GM23338 (cell line): ENCODE results near the gene TAOK2. TPM values are rescaled to one million over a fixed set of nuclear protein-coding genes. Genes with fewer than 3 reads are reported as not detected.

Experiments
- ATAC-seq: fragments of 200-7000 bp; cut with Tn5 transposase; 3 replicates; pipeline ENCODE4 v1.9.1; 2020
- DNase-seq: peaks from one replicate; pipeline ENCODE4 v3.0.0-alpha.2; 2015; ENCODE audit warnings: low spot score
- H2AFZ ChIP-seq: fragments of 200-600 bp; sonication (generic); 2 replicates; pipeline ENCODE4 v1.8.0; 2016; ENCODE audit warnings: antibody characterized with exemption, mild to moderate bottlenecking, moderate library complexity
- H3F3A ChIP-seq: fragments of 200-600 bp; sonication (generic); replicated peaks from 2 replicates; pipeline ENCODE4 v1.8.0; 2017; ENCODE audit warnings: antibody characterized with exemption, mixed run types, low read depth
- H3K27ac ChIP-seq: fragments of 200-600 bp; sonication (generic); 2 replicates; pipeline ENCODE4 v1.6.1; 2016; ENCODE audit warnings: low read depth
- H3K27me3 ChIP-seq: fragments of 200-600 bp; sonication (generic); 2 replicates; pipeline ENCODE4 v1.8.0; 2016; ENCODE audit warnings: mild to moderate bottlenecking, mixed run types, moderate library complexity; ENCODE audit not compliant: insufficient read depth
- H3K36me3 ChIP-seq: fragments of 200-600 bp; sonication (generic); 2 replicates; pipeline ENCODE4 v1.8.0; 2016; ENCODE audit warnings: mild to moderate bottlenecking; ENCODE audit not compliant: insufficient read depth
- H3K4me1 ChIP-seq: fragments of 200-600 bp; sonication (generic); 2 replicates; pipeline ENCODE4 v1.8.0; 2016; ENCODE audit warnings: mild to moderate bottlenecking, moderate library complexity; ENCODE audit not compliant: insufficient read depth
- H3K4me2 ChIP-seq: fragments of 200-600 bp; sonication (generic); 2 replicates; pipeline ENCODE4 v1.7.1; 2017; ENCODE audit warnings: mixed run types
- H3K4me3 ChIP-seq: fragments of 200-600 bp; sonication (generic); 2 replicates; pipeline ENCODE4 v1.6.1; 2016; ENCODE audit warnings: mixed run types
- H3K79me2 ChIP-seq: fragments of 200-600 bp; sonication (generic); replicated peaks from 2 replicates; pipeline ENCODE4 v1.8.0; 2017; ENCODE audit warnings: mild to moderate bottlenecking; ENCODE audit not compliant: insufficient read depth
- H3K9me2 ChIP-seq: fragments of 200-600 bp; sonication (generic); 2 replicates; pipeline ENCODE4 v1.8.0; 2017; ENCODE audit not compliant: insufficient read depth
- H4K20me1 ChIP-seq: fragments of 200-600 bp; sonication (generic); replicated peaks from 2 replicates; pipeline ENCODE4 v1.8.0; 2017; ENCODE audit warnings: mild to moderate bottlenecking; ENCODE audit not compliant: insufficient read depth
- H3K27ac Mint-ChIP-seq: 2 replicates; pipeline ENCODE4 v1.8.0; 2020; ENCODE audit warnings: inconsistent platforms, mild to moderate bottlenecking, moderate library complexity, mixed read lengths
- H3K27me3 Mint-ChIP-seq: 3 replicates; pipeline ENCODE4 v1.8.0; 2022; ENCODE audit warnings: low read depth, mild to moderate bottlenecking, moderate library complexity, mixed read lengths, inconsistent platforms; ENCODE audit not compliant: insufficient read depth, poor library complexity
- H3K36me3 Mint-ChIP-seq: 3 replicates; pipeline ENCODE4 v1.8.0; 2021; ENCODE audit warnings: low read depth, mild to moderate bottlenecking, inconsistent platforms, moderate library complexity, mixed read lengths
- H3K4me1 Mint-ChIP-seq: 3 replicates; pipeline ENCODE4 v1.8.0; 2020; ENCODE audit warnings: mild to moderate bottlenecking, inconsistent platforms, mixed read lengths
- H3K4me3 Mint-ChIP-seq: 3 replicates; pipeline ENCODE4 v1.8.0; 2021; ENCODE audit warnings: moderate library complexity, mild to moderate bottlenecking, inconsistent platforms, mixed read lengths
- H3K9me3 Mint-ChIP-seq: 3 replicates; pipeline ENCODE4 v1.8.0; 2020; ENCODE audit warnings: moderate library complexity, mild to moderate bottlenecking, inconsistent platforms, mixed read lengths
- CREB1 ChIP-seq: fragments of 250-450 bp; sonication (Bioruptor Pico); IDR thresholded peaks from 2 replicates; pipeline ENCODE4 v1.5.0; 2020; ENCODE audit warnings: low read depth, mild to moderate bottlenecking, moderate library complexity
- CTCF ChIP-seq, 2 experiments: fragments of 200-600 bp in 1 of 2; sonication (generic) in 1 of 2; conservative IDR thresholded peaks; 2 replicates each; pipeline versions ENCODE4 v1.5.1 to v1.6.1; 2016 to 2017; ENCODE audit warnings: antibody characterized with exemption in 2 of 2, low read depth in 2 of 2, mild to moderate bottlenecking in 2 of 2, moderate library complexity in 1 of 2
- ETS1 ChIP-seq: IDR thresholded peaks from 2 replicates; pipeline ENCODE4 v1.6.1; 2016; ENCODE audit warnings: antibody characterized with exemption
- EZH2 ChIP-seq: fragments of 200-600 bp; sonication (generic); IDR thresholded peaks from one replicate; pipeline ENCODE4 v1.8.0; 2017; ENCODE audit warnings: antibody characterized with exemption, mild to moderate bottlenecking, low read depth; ENCODE audit not compliant: unreplicated experiment
- EZH2phosphoT487 ChIP-seq: fragments of 200-600 bp; sonication (generic); IDR thresholded peaks from one replicate; pipeline ENCODE4 v1.8.1; 2018; ENCODE audit warnings: antibody characterized with exemption; ENCODE audit not compliant: unreplicated experiment
- JUNB ChIP-seq: IDR thresholded peaks from one replicate; pipeline ENCODE4 v1.6.1; 2016; ENCODE audit warnings: antibody characterized with exemption; ENCODE audit not compliant: unreplicated experiment
- NANOG ChIP-seq: IDR thresholded peaks from 2 replicates; pipeline ENCODE4 v1.6.1; 2016; ENCODE audit warnings: antibody characterized with exemption, borderline replicate concordance
- POLR2AphosphoS5 ChIP-seq: IDR thresholded peaks from 2 replicates; pipeline ENCODE4 v1.6.1; 2016; ENCODE audit warnings: antibody characterized with exemption, low read depth
- REST ChIP-seq: IDR thresholded peaks from one replicate; pipeline ENCODE4 v1.6.1; 2018; ENCODE audit warnings: antibody characterized with exemption; ENCODE audit not compliant: unreplicated experiment
- STAT1 ChIP-seq: IDR thresholded peaks from one replicate; pipeline ENCODE4 v1.6.1; 2016; ENCODE audit warnings: antibody characterized with exemption; ENCODE audit not compliant: unreplicated experiment
- ZNF114 ChIP-seq: fragments of 250-450 bp; sonication (Bioruptor Pico); IDR thresholded peaks from 2 replicates; pipeline ENCODE4 v1.5.0; 2020; ENCODE audit warnings: mild to moderate bottlenecking, moderate library complexity
- ZNF331 ChIP-seq: fragments of 250-450 bp; sonication (Bioruptor Pico); IDR thresholded peaks from 2 replicates; pipeline ENCODE4 v1.5.0; 2020; ENCODE audit warnings: low read depth, mild to moderate bottlenecking, moderate library complexity
- polyA plus RNA-seq: library from polyadenylated mRNA; unstranded; fragments of >200 nt; fragmentation: Nextera tagmentation; extraction: Ambion mirVana; gene quantifications from 2 replicates; pipeline ENCODE4 v1.2.1, GENCODE V29; 2016
- total RNA-seq: library from RNA; depleted of rRNA; stranded (reverse); fragments of >200 nt; shearing (Covaris generic); gene quantifications from 2 replicates; pipeline ENCODE4 v1.2.3, GENCODE V29; 2014
- TF ChIP-seq, protein P1 (sequence below): fragments of 250-450 bp; sonication (Bioruptor Pico); IDR thresholded peaks from 2 replicates; pipeline ENCODE4 v1.5.0; 2020; ENCODE audit warnings: mild to moderate bottlenecking, moderate library complexity

Gene TAOK2
- total and polyA plus RNA-seq, 2 experiments from 2014 or later = 8.8 to 45.2 TPM

DNA sequence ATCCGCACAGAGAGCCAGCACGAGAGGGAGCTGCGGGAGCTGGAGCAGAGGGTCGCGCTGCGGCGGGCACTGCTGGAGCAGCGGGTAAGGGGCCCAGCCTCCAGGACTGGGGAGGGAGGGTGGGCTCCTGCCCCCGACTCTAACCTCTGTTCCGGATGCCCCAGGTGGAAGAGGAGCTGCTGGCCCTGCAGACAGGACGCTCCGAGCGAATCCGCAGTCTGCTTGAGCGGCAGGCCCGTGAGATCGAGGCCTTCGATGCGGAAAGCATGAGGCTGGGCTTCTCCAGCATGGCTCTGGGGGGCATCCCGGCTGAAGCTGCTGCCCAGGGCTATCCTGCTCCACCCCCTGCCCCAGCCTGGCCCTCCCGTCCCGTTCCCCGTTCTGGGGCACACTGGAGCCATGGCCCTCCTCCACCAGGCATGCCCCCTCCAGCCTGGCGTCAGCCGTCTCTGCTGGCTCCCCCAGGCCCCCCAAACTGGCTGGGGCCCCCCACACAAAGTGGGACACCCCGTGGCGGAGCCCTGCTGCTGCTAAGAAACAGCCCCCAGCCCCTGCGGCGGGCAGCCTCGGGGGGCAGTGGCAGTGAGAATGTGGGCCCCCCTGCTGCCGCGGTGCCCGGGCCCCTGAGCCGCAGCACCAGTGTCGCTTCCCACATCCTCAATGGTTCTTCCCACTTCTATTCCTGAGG is 17.4 kb downstream of the TAOK2 start:
- H3K27me3 Mint-ChIP-seq = peaks cover 13% of the 10 kb centered on the region
- no peaks in the 10 kb centered on the region; the same call in 2 of the 3 replicates for H3K9me3 Mint-ChIP-seq
- H3K36me3 Mint-ChIP-seq = peaks cover 48% of the 10 kb centered on the region
- Histone ChIP-seq H3K27me3 (no peaks in the 10 kb centered on the region), H3K27ac (no peak overlapping the region), H3K36me3 (peaks cover 4% of the 10 kb centered on the region; the same call in 1 of the 2 replicates), H2AFZ (no peak overlapping the region), H3K79me2 (no peaks in the 10 kb centered on the region), H3K4me2 (no peak overlapping the region), H3K9me2 (no peaks in the 10 kb centered on the region), H3K4me1 (peaks cover 7% of the 10 kb centered on the region; the same call in 1 of the 2 replicates), H4K20me1 (no peaks in the 10 kb centered on the region; the same call in 1 of the 2 replicates), H3K4me3 (no peak overlapping the region), H3F3A (peaks cover 11% of the 10 kb centered on the region)
- TF ChIP-seq POLR2AphosphoS5 (no peak), NANOG (no peak), CTCF (conservative IDR thresholded peaks at IDR 0.05; ENCODE audit: low read depth in 2 of 2) (no peak), ZNF114 (CRISPR knock-in tag) (no peak), ZNF331 (CRISPR knock-in tag) (no peak), EZH2phosphoT487 (no peak), REST (no peak), CREB1 (no peak), ETS1 (no peak), STAT1 (no peak), JUNB (no peak), EZH2 (no peak)
- TF ChIP-seq, protein P1, sequence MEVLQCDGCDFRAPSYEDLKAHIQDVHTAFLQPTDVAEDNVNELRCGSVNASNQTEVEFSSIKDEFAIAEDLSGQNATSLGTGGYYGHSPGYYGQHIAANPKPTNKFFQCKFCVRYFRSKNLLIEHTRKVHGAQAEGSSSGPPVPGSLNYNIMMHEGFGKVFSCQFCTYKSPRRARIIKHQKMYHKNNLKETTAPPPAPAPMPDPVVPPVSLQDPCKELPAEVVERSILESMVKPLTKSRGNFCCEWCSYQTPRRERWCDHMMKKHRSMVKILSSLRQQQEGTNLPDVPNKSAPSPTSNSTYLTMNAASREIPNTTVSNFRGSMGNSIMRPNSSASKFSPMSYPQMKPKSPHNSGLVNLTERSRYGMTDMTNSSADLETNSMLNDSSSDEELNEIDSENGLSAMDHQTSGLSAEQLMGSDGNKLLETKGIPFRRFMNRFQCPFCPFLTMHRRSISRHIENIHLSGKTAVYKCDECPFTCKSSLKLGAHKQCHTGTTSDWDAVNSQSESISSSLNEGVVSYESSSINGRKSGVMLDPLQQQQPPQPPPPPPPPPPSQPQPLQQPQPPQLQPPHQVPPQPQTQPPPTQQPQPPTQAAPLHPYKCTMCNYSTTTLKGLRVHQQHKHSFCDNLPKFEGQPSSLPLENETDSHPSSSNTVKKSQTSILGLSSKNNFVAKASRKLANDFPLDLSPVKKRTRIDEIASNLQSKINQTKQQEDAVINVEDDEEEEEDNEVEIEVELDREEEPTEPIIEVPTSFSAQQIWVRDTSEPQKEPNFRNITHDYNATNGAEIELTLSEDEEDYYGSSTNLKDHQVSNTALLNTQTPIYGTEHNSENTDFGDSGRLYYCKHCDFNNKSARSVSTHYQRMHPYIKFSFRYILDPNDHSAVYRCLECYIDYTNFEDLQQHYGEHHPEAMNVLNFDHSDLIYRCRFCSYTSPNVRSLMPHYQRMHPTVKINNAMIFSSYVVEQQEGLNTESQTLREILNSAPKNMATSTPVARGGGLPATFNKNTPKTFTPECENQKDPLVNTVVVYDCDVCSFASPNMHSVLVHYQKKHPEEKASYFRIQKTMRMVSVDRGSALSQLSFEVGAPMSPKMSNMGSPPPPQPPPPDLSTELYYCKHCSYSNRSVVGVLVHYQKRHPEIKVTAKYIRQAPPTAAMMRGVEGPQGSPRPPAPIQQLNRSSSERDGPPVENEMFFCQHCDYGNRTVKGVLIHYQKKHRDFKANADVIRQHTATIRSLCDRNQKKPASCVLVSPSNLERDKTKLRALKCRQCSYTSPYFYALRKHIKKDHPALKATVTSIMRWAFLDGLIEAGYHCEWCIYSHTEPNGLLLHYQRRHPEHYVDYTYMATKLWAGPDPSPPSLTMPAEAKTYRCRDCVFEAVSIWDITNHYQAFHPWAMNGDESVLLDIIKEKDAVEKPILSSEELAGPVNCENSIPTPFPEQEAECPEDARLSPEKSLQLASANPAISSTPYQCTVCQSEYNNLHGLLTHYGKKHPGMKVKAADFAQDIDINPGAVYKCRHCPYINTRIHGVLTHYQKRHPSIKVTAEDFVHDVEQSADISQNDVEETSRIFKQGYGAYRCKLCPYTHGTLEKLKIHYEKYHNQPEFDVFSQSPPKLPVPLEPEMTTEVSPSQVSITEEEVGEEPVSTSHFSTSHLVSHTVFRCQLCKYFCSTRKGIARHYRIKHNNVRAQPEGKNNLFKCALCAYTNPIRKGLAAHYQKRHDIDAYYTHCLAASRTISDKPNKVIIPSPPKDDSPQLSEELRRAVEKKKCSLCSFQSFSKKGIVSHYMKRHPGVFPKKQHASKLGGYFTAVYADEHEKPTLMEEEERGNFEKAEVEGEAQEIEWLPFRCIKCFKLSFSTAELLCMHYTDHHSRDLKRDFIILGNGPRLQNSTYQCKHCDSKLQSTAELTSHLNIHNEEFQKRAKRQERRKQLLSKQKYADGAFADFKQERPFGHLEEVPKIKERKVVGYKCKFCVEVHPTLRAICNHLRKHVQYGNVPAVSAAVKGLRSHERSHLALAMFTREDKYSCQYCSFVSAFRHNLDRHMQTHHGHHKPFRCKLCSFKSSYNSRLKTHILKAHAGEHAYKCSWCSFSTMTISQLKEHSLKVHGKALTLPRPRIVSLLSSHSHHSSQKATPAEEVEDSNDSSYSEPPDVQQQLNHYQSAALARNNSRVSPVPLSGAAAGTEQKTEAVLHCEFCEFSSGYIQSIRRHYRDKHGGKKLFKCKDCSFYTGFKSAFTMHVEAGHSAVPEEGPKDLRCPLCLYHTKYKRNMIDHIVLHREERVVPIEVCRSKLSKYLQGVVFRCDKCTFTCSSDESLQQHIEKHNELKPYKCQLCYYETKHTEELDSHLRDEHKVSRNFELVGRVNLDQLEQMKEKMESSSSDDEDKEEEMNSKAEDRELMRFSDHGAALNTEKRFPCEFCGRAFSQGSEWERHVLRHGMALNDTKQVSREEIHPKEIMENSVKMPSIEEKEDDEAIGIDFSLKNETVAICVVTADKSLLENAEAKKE = no peak
- no peak overlapping the region for H3K4me3 Mint-ChIP-seq
- DNase-seq (no peak), ATAC-seq (no peak)
- no peak overlapping the region for H3K27ac Mint-ChIP-seq
- H3K4me1 Mint-ChIP-seq = peaks cover 10% of the 10 kb centered on the region
